Neural progenitor cell (in vitro differentiated cells): Measurements from ENCODE around the gene ST7. TPM values are rescaled to one million over a fixed set of nuclear protein-coding genes. Genes with fewer than 3 reads are reported as not detected.

Source experiments
- DNase-seq: peaks from one replicate; pipeline ENCODE4 v3.0.0-alpha.2; 2016; ENCODE audit warnings: low spot score
- H2AFZ ChIP-seq: fragments of 200-600 bp; sonication (generic); replicated peaks from 2 replicates; pipeline ENCODE4 v1.6.1; 2016; ENCODE audit warnings: antibody characterized with exemption
- H3F3A ChIP-seq: fragments of 200-600 bp; sonication (generic); 2 replicates; pipeline ENCODE4 v1.6.1; 2016; ENCODE audit warnings: antibody characterized with exemption, low read depth
- H3K27ac ChIP-seq: fragments of 200-600 bp; sonication (generic); 2 replicates; pipeline ENCODE4 v1.5.1; 2016; ENCODE audit warnings: mild to moderate bottlenecking
- H3K27me3 ChIP-seq: fragments of 200-600 bp; sonication (generic); 2 replicates; pipeline ENCODE4 v1.6.1; 2016; ENCODE audit warnings: mild to moderate bottlenecking, moderate library complexity
- H3K36me3 ChIP-seq: fragments of 200-600 bp; sonication (generic); 2 replicates; pipeline ENCODE4 v1.5.1; 2016
- H3K4me1 ChIP-seq: fragments of 200-600 bp; sonication (generic); 2 replicates; pipeline ENCODE4 v1.6.1; 2016; ENCODE audit warnings: mixed run types
- H3K4me2 ChIP-seq: fragments of 200-600 bp; sonication (generic); 2 replicates; pipeline ENCODE4 v1.6.1; 2016
- H3K4me3 ChIP-seq: fragments of 200-600 bp; sonication (generic); 2 replicates; pipeline ENCODE4 v1.5.1; 2016
- H3K79me2 ChIP-seq: fragments of 200-600 bp; sonication (generic); 2 replicates; pipeline ENCODE4 v1.6.1; 2016; ENCODE audit warnings: low read depth
- H3K9ac ChIP-seq: fragments of 200-600 bp; sonication (generic); 2 replicates; pipeline ENCODE4 v1.6.1; 2016
- H3K9me3 ChIP-seq: fragments of 200-600 bp; sonication (generic); 2 replicates; pipeline ENCODE4 v1.5.1; 2016; ENCODE audit warnings: low read depth
- H4K20me1 ChIP-seq: fragments of 200-600 bp; sonication (generic); 2 replicates; pipeline ENCODE4 v1.6.1; 2016; ENCODE audit warnings: low read depth
- H3K27ac Mint-ChIP-seq: 3 replicates; pipeline ENCODE4 v1.8.0; 2021; ENCODE audit warnings: mixed read lengths
- H3K27me3 Mint-ChIP-seq: 2 replicates; pipeline ENCODE4 v1.8.0; 2022; ENCODE audit warnings: low read depth, mild to moderate bottlenecking, inconsistent platforms, moderate library complexity, mixed read lengths; ENCODE audit not compliant: insufficient read depth
- H3K36me3 Mint-ChIP-seq: 3 replicates; pipeline ENCODE4 v1.8.0; 2021; ENCODE audit warnings: mixed read lengths
- H3K4me1 Mint-ChIP-seq: 3 replicates; pipeline ENCODE4 v1.8.0; 2021; ENCODE audit warnings: mixed read lengths
- H3K4me3 Mint-ChIP-seq: 3 replicates; pipeline ENCODE4 v1.8.0; 2021; ENCODE audit warnings: mild to moderate bottlenecking, moderate library complexity, mixed read lengths
- H3K9me3 Mint-ChIP-seq: 3 replicates; pipeline ENCODE4 v1.8.0; 2020; ENCODE audit warnings: mixed read lengths
- CTCF ChIP-seq: fragments of 200-600 bp; sonication (generic); IDR thresholded peaks from 2 replicates; pipeline ENCODE4 v1.5.1; 2017; ENCODE audit warnings: antibody characterized with exemption, mild to moderate bottlenecking
- EZH2 ChIP-seq: fragments of 200-600 bp; sonication (generic); IDR thresholded peaks from 2 replicates; pipeline ENCODE4 v1.6.1; 2017; ENCODE audit warnings: antibody characterized with exemption, mild to moderate bottlenecking, moderate library complexity
- EZH2phosphoT487 ChIP-seq: fragments of 200-600 bp; sonication (generic); IDR thresholded peaks from 2 replicates; pipeline ENCODE4 v1.6.1; 2017; ENCODE audit warnings: antibody characterized with exemption
- total RNA-seq: library from RNA; depleted of rRNA; stranded (reverse); fragments of >200 nt; gene quantifications from 2 replicates; pipeline ENCODE4 v1.2.3, GENCODE V29; 2015; ENCODE audit warnings: low replicate concordance

Gene ST7
- total RNA-seq, 1 donor from 2014 or later = 5.8 TPM

- no peaks in the 10 kb centered on the region for H3K4me1 ChIP-seq
- no peak overlapping the region for H3K27ac Mint-ChIP-seq
- no peak overlapping the region for H3K27ac ChIP-seq
- peaks cover 8% of the 10 kb centered on the region for H3K9me3 Mint-ChIP-seq
- peaks cover 9% of the 10 kb centered on the region for H3K4me1 Mint-ChIP-seq
- no peak overlapping the region for H3K9ac ChIP-seq
- no peaks in the 10 kb centered on the region for H3K9me3 ChIP-seq
- H4K20me1 ChIP-seq = no peaks in the 10 kb centered on the region
- no peak overlapping the region for H3K4me3 Mint-ChIP-seq
- H3K4me2 ChIP-seq = no peak overlapping the region
- no peak overlapping the region for H3K4me3 ChIP-seq
- DNase-seq = no peak
- H2AFZ ChIP-seq = no peak overlapping the region
- no peaks in the 10 kb centered on the region for H3K27me3 ChIP-seq
- no peaks in the 10 kb centered on the region for H3K36me3 ChIP-seq
- TF ChIP-seq EZH2phosphoT487 (no peak), EZH2 (no peak), CTCF (no peak)
- H3F3A ChIP-seq = no peaks in the 10 kb centered on the region
- H3K79me2 ChIP-seq = no peaks in the 10 kb centered on the region
- H3K27me3 Mint-ChIP-seq = peaks cover 4% of the 10 kb centered on the region
- H3K36me3 Mint-ChIP-seq = peaks cover 8% of the 10 kb centered on the region
Measured at GRCh38 chr7:117229350-117229749, 276.0 kb downstream of the ST7 start.

- H3K4me2 ChIP-seq = no peak overlapping the region
- no peaks in the 10 kb centered on the region for H3K27me3 ChIP-seq
- no peak overlapping the region for H3K9ac ChIP-seq
Measured at GRCh38 chr7:117230276-117231046, 277.2 kb downstream of the ST7 start.

GRCh38 chr7:117231047-117231359, 277.7 kb downstream of the ST7 start:
- Histone ChIP-seq H3K4me1 (no peaks in the 10 kb centered on the region), H3K27ac (no peak overlapping the region), H3K79me2 (no peaks in the 10 kb centered on the region), H3K9me3 (no peaks in the 10 kb centered on the region), H3F3A (no peaks in the 10 kb centered on the region), H3K4me2 (no peak overlapping the region), H4K20me1 (no peaks in the 10 kb centered on the region), H3K9ac (no peak overlapping the region), H2AFZ (no peak overlapping the region), H3K4me3 (no peak overlapping the region), H3K27me3 (no peaks in the 10 kb centered on the region), H3K36me3 (no peaks in the 10 kb centered on the region)
- no peak for DNase-seq
- Mint-ChIP-seq H3K36me3 (peaks cover 8% of the 10 kb centered on the region), H3K27me3 (peaks cover 2% of the 10 kb centered on the region), H3K9me3 (peaks cover 10% of the 10 kb centered on the region), H3K4me3 (no peak overlapping the region), H3K27ac (no peak overlapping the region), H3K4me1 (peaks cover 4% of the 10 kb centered on the region)
- TF ChIP-seq CTCF (no peak), EZH2phosphoT487 (no peak), EZH2 (no peak)

More at GRCh38 chr7:117230276-117231046, 277.2 kb downstream of the ST7 start:
- H2AFZ ChIP-seq = no peak overlapping the region
- H3K27me3 Mint-ChIP-seq = peaks cover 2% of the 10 kb centered on the region
- H3K4me3 Mint-ChIP-seq = no peak overlapping the region
- H4K20me1 ChIP-seq = no peaks in the 10 kb centered on the region
- no peak overlapping the region for H3K27ac Mint-ChIP-seq
- no peak overlapping the region for H3K27ac ChIP-seq
- no peak overlapping the region for H3K4me3 ChIP-seq
- H3K36me3 Mint-ChIP-seq = peaks cover 8% of the 10 kb centered on the region
- no peak for DNase-seq
- no peaks in the 10 kb centered on the region for H3F3A ChIP-seq
- H3K9me3 Mint-ChIP-seq = peaks cover 8% of the 10 kb centered on the region
- H3K4me1 ChIP-seq = no peaks in the 10 kb centered on the region
- H3K9me3 ChIP-seq = no peaks in the 10 kb centered on the region
- no peaks in the 10 kb centered on the region for H3K36me3 ChIP-seq
- H3K79me2 ChIP-seq = no peaks in the 10 kb centered on the region
- TF ChIP-seq EZH2 (no peak), EZH2phosphoT487 (no peak), CTCF (no peak)
- peaks cover 7% of the 10 kb centered on the region for H3K4me1 Mint-ChIP-seq
